DLD1 (cell line): Measurements from ENCODE around the gene APPBP2.

Experiments
- in situ Hi-C: cut with HindIII; loops from 2 replicates; pipeline ENCODE4 v1.10.0; 2017; ENCODE audit warnings: low sequenced_read_pairs

APPBP2 gene

DNA sequence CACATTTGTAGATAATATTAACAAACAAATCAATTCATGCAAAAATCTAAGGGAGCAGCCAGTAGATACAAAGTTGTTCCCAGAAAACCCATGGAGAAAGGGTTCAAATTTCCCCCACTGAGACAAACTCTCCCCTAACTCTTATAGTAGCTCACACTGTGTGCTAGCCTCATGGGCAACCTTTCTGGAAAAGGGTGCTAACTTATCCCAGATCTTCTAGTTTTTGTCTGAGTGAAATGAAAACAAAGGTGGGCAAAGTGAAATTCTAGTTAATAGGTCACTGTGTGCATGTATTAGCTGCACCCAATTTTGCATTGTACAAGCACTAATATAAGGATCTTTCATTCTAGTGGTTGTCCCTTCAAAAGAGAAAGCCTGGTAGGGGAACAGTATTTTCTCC is 124.2 kb downstream of the APPBP2 start:
- in situ Hi-C loops = no loop called here

DNA sequence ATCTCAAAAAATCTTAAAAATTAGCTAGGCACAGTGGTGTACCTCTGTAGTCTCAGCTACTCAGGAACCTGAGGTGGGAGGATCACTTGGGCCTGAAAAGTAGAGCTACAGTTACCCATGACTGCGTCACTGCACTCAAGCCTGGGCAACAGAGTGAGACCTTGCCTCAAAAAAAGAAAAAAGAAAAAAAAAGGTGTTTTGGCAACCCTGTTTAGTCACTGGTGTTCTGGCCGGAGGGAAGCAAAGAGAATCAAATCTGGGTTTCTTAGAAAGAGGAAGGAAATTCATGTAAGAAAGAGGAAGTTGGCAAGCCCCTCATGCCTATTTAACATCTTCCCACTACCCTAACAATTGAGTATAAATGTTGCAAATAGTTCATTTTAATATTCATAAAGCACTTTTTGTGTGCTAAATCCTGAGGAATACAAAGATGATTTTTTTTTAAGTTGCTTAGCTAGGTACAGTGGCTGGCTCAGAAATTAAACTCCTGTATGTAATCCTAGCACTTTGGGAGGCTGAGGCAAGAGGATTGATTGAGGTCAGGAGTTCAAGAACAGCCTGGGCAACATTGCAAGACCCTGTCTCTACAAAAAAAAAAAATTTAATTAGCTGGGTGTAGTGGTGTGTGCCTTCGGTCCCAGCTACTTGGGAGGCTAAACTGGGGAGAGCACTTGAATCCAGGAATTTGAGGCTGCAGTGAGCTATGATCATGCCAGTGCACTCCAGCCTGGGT is 127.6 kb downstream of the APPBP2 start:
- in situ Hi-C loops = no loop called here

DNA sequence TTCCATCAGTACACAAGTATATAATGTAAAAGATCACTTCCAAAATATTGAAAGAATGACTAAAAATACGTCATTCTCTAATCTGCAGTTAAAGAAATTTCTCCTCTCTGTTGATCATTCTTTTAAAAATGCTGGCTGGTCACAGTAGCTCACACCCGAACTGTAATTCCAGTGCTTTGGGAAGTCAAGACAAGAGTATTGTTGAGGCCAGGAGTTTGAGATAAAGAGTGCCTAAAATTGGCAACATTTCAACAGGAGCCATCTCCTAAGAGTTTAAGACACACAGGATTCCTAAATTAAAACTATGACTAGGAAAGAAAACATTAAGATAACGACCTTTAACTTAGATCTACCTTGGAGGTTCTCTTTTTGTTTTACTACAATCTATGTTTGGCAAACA is 129.6 kb downstream of the APPBP2 start:
- in situ Hi-C loops = no loop called here

DNA sequence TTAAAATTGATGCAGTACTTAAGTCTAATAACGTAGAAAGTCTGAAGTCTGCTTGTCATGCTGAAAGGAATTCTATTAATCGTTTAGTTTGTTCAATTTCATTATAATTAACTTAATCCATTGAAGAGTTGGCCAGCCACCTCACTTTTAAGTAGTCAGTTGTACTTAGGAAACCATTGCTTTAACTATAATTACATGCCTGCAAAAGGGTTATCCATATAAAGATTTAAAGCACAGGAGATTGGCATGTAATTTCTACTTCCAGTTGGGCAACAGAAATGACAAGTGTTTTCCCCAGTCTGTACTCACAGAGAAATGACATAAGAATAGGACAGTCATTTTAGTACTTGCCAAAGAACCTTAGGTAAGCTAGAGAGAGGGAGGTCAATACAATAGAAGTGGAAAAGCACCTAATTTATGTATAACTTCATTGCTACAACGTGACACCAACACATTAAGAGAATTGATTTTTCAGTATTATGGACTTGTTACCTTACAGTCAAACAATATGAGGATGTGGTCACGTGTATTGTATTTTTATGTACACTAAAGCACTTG is 130.5 kb downstream of the APPBP2 start:
- in situ Hi-C loops = no loop called here

DNA sequence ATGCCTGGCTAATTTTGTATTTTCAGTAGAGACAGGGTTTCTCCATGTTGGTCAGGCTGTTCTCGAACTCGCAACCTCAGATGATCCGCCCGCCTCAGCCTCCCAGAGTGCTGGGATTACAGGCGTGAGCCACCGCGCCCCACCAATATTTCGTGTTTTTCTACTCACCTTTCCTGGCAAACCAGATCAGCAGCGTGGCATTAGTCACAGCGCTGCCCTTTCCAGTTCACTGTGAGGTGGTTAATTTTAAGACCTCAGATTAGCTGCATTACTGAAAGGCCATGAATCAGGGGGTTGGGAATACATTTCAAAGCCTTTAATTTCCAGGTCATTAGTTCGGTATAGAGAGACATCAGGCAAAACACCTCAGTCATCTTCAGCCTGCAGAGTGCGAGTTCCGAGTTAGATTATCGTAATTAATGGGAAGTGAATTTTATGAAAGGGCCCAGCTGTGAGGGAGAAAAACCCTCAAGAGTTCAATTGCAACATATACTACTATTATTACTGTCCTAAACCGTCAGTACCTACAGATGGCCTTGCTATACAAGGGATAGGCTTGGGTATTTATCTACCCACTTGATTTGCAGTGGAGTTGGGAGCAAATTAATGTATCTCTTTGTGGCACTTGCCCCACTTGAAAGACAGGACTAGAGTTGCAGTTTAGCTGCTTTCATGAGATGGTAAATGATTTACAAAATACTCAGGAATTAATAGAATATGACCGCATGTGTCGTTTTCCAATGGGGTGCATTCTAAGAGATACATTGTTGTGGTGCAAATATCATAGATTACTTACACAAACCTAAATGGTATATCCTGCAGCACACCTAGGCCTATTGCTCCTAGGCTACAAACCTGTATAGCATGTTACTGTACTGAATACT is 132.0 kb downstream of the APPBP2 start:
- in situ Hi-C loops = no loop called here
